OCI-LY7 (cell line): ENCODE results near the gene NF1. TPM values are rescaled to one million over a fixed set of nuclear protein-coding genes. Genes with fewer than 3 reads are reported as not detected.

Experiments
- BruUV-seq: library from RNA; stranded (reverse); fragments of 400-500 nt; replicated peaks from 2 replicates; lab custom pipeline; 2021; lab: Mats Ljungman, UMichigan
- CTCF ChIA-PET: fragments of 300-600 bp; sonication (Branson Sonifier 250); formaldehyde crosslinking; loops from one replicate; lab custom pipeline; 2022; ENCODE audit warnings: antibody characterized with exemption; ENCODE audit not compliant: unreplicated experiment; lab: Charles Lee
- POLR2A ChIA-PET: fragments of 300-600 bp; sonication (Branson Sonifier 250); formaldehyde crosslinking; loops from one replicate; lab custom pipeline; 2022; ENCODE audit warnings: antibody characterized with exemption; lab: Charles Lee
- DNase-seq: peaks from one replicate; pipeline ENCODE4 v3.0.0-alpha.2; 2015; ENCODE audit warnings: low spot score
- H2AFZ ChIP-seq: fragments of 200-600 bp; sonication (generic), shearing (Covaris generic); 2 replicates; pipeline ENCODE4 v1.6.1; 2014; ENCODE audit warnings: mild to moderate bottlenecking, antibody characterized with exemption, low read length, moderate library complexity
- H3K27ac ChIP-seq: fragments of 200-600 bp; sonication (generic); 2 replicates; pipeline ENCODE4 v1.5.1; 2014; ENCODE audit warnings: mixed run types, low read depth, mild to moderate bottlenecking, moderate library complexity, low read length, inconsistent platforms; ENCODE audit not compliant: poor library complexity, severe bottlenecking
- H3K36me3 ChIP-seq: fragments of 200-600 bp; sonication (generic); 2 replicates; pipeline ENCODE4 v1.6.1; 2014; ENCODE audit warnings: mild to moderate bottlenecking, antibody characterized with exemption, low read length, moderate library complexity, mixed read lengths; ENCODE audit not compliant: insufficient read depth
- H3K4me1 ChIP-seq: fragments of 200-600 bp; sonication (generic); 2 replicates; pipeline ENCODE4 v1.5.1; 2014; ENCODE audit warnings: mild to moderate bottlenecking, low read length; ENCODE audit not compliant: insufficient read depth, poor library complexity, severe bottlenecking
- H3K4me2 ChIP-seq: fragments of 200-600 bp; sonication (generic); 2 replicates; pipeline ENCODE4 v1.6.1; 2014; ENCODE audit warnings: mild to moderate bottlenecking, low read length
- H3K4me3 ChIP-seq: fragments of 200-600 bp; sonication (generic); 2 replicates; pipeline ENCODE4 v1.5.1; 2014; ENCODE audit warnings: mild to moderate bottlenecking, low read depth, low read length; ENCODE audit not compliant: poor library complexity, severe bottlenecking
- H3K79me2 ChIP-seq: fragments of 200-600 bp; sonication (generic); 2 replicates; pipeline ENCODE4 v1.6.1; 2016; ENCODE audit warnings: low read depth, mild to moderate bottlenecking, low read length, moderate library complexity, mixed read lengths; ENCODE audit not compliant: insufficient read depth
- H3K9me2 ChIP-seq: fragments of 200-600 bp; sonication (generic); 2 replicates; pipeline ENCODE4 v1.6.1; 2016; ENCODE audit warnings: mild to moderate bottlenecking, low read length, mixed read lengths; ENCODE audit not compliant: insufficient read depth
- H3K9me3 ChIP-seq: fragments of 200-600 bp; sonication (generic); 2 replicates; pipeline ENCODE4 v1.6.1; 2014; ENCODE audit warnings: mild to moderate bottlenecking, mixed run types, low read length, mixed read lengths
- H4K20me1 ChIP-seq: fragments of 200-600 bp; sonication (generic); 2 replicates; pipeline ENCODE4 v1.6.1; 2014; ENCODE audit warnings: mild to moderate bottlenecking, antibody characterized with exemption, low read length, moderate library complexity, mixed read lengths; ENCODE audit not compliant: insufficient read depth
- CTCF ChIP-seq: fragments of 200-600 bp; sonication (generic); conservative IDR thresholded peaks from 2 replicates; pipeline ENCODE4 v1.5.1; 2014; ENCODE audit warnings: mild to moderate bottlenecking, antibody characterized with exemption, low read length, moderate library complexity, mixed read lengths
- EZH2phosphoT487 ChIP-seq: fragments of 200-600 bp; sonication (generic); IDR thresholded peaks from 2 replicates; pipeline ENCODE4 v1.6.1; 2018; ENCODE audit warnings: low read depth, borderline replicate concordance, mild to moderate bottlenecking, mixed run types, antibody characterized with exemption, low read length, moderate library complexity, mixed read lengths
- intact Hi-C: fragments of 100-400 bp; cut with micrococcal nuclease; formaldehyde crosslinking; loops from one replicate; pipeline ENCODE4 v1.10.0; 2022; ENCODE audit not compliant: unreplicated experiment
- total RNA-seq, 2 experiments: library from RNA; depleted of rRNA in 1 of 2; stranded (reverse); fragments of >200 nt in 1 of 2; shearing (Covaris generic) in 1 of 2; gene quantifications; 2 replicates each; pipeline ENCODE4 v1.2.3, GENCODE V29; 2014 to 2022

The NF1 gene
- total RNA-seq, 2 experiments from 2014 or later, result 38.7 to 64.8 TPM

DNA sequence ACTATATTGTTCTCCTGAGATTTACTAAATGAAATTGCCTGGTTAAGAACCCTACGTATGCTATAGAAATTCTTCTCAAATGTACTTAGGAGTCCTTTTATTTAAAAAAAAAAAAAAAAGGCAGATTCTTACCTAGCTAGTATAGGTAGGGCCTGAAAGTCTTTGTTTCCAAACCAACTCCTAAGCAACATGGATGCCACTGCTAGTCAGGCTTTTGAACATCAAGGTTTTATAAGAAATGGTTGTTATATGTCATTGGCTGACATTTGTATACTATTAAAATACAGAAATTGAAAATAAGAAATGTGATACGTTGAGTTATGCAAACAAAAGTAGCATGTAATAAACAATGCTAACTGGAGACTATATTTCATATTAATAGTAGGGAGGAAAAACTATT is 225.5 kb downstream of the NF1 start:
- no peaks in the 10 kb centered on the region for H3K9me3 ChIP-seq
- H3K4me2 ChIP-seq, result peak overlapping the region; percentile 93
- ChIA-PET POLR2A (interaction anchor here (0.5 to 2.7 kb wide), 11 partner anchors 8 to 1387 kb away, joined by 3 to 71 read pairs (median 4); no protein-coding TSS in a partner anchor), CTCF (no interaction called here)
- H3K9me2 ChIP-seq, result no peaks in the 10 kb centered on the region
- TF ChIP-seq CTCF (no peak), EZH2phosphoT487 (no peak)
- H3K27ac ChIP-seq, result peak overlapping the region; percentile 97
- H3K36me3 ChIP-seq, result peaks cover 6% of the 10 kb centered on the region; the same call in 1 of the 2 replicates
- H4K20me1 ChIP-seq, result no peaks in the 10 kb centered on the region
- peaks cover 37% of the 10 kb centered on the region for H3K4me1 ChIP-seq
- BruUV-seq, result no TSS peak
- peak overlapping the region; percentile 77 for H3K4me3 ChIP-seq
- DNase-seq, result peak; percentile 61
- peaks cover 71% of the 10 kb centered on the region for H3K79me2 ChIP-seq
- intact Hi-C loops, result no loop called here
- H2AFZ ChIP-seq, result no peak overlapping the region; the same call in 1 of the 2 replicates

DNA sequence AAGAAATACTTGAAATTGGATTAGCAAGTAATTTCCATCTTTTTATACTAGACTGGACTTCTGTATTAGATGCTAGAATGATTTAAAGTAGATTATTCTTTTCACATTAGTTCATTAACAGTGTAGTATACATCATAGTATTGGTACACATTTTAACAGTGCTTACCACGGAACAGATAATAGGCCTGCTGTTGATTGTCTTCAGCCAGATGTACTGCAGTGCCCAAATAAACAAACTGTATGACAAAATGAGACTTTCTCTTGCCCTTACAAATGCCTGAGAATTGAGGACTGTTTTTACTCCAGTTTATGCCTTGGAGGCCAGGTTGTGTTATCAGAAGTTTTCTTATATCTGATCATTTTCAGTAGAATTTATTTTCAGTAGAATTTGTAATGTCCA is 226.0 kb downstream of the NF1 start:
- Histone ChIP-seq H3K27ac (peak overlapping the region; percentile 97), H3K4me2 (peak overlapping the region; percentile 93), H3K9me3 (no peaks in the 10 kb centered on the region), H4K20me1 (no peaks in the 10 kb centered on the region), H3K9me2 (no peaks in the 10 kb centered on the region), H3K79me2 (peaks cover 66% of the 10 kb centered on the region), H3K4me3 (peak overlapping the region; percentile 77), H3K36me3 (peaks cover 7% of the 10 kb centered on the region; the same call in 1 of the 2 replicates), H2AFZ (no peak overlapping the region; the same call in 1 of the 2 replicates), H3K4me1 (peaks cover 32% of the 10 kb centered on the region)
- intact Hi-C loops, result loop anchor here (1.0 kb wide), 1 partner anchor 11 kb away; no protein-coding TSS in a partner anchor
- POLR2A ChIA-PET, result interaction anchor here (0.6 to 2.7 kb wide), 4 partner anchors 7 to 31 kb away, joined by 3 to 71 read pairs (median 4); no protein-coding TSS in a partner anchor
- CTCF ChIA-PET, result no interaction called here
- DNase-seq, result no peak
- TF ChIP-seq EZH2phosphoT487 (no peak), CTCF (no peak)
- no TSS peak for BruUV-seq

GRCh38 chr17:31321481-31321880 is 226.7 kb downstream of the NF1 start, which contains the start of gene EVI2A:
TSS of gene EVI2A (minus strand) at chr17:31321622. CDS start at chr17:31319013, 2,609 bp downstream.
- peak within 1 kb of the TSS; percentile 93 for H3K4me2 ChIP-seq
- no peaks in the 10 kb centered on the region for H4K20me1 ChIP-seq
- intact Hi-C loops, result loop anchor here (1.0 kb wide), 1 partner anchor 12 kb away; no protein-coding TSS in a partner anchor
- H3K9me2 ChIP-seq, result no peaks in the 10 kb centered on the region
- H3K4me1 ChIP-seq, result peaks cover 25% of the 10 kb centered on the region
- peaks cover 59% of the 10 kb centered on the region for H3K79me2 ChIP-seq
- TF ChIP-seq CTCF, result no peak
- H3K9me3 ChIP-seq, result no peaks in the 10 kb centered on the region
- peak within 1 kb of the TSS; percentile 77 for H3K4me3 ChIP-seq
- BruUV-seq, result no TSS peak
- CTCF ChIA-PET, result no interaction called here
- H3K36me3 ChIP-seq, result peaks cover 12% of the 10 kb centered on the region; the same call in 1 of the 2 replicates
- peak within 1 kb of the TSS; percentile 97 for H3K27ac ChIP-seq
- peak within 1 kb of the TSS; percentile 1; the same call in 1 of the 2 replicates for H2AFZ ChIP-seq
- POLR2A ChIA-PET, result interaction anchor here (0.7 to 1.0 kb wide), 3 partner anchors 10 to 317 kb away, joined by 3 to 5 read pairs (median 3); no protein-coding TSS in a partner anchor
- DNase-seq, result peak; percentile 89
